ENCODE measurements around the gene AGPAT1. TPM values are rescaled to one million over a fixed set of nuclear protein-coding genes. Genes with fewer than 3 reads are reported as not detected.

The AGPAT1 gene
- total RNA-seq, 1 experiment from 2014 or later, result 108 TPM

GRCh38 chr6:32120573-32121059 lies 55.3 kb downstream of the AGPAT1 start:
- no peak overlapping the region for H3K4me3 ChIP-seq (ENCODE audit: low read depth, low read length, poor library complexity, severe bottlenecking)
- ChIA-PET POLR2A (ENCODE audit: low non-redundant PET) (no interaction called here), CTCF (no interaction called here)
- H3K27me3 ChIP-seq (replicated peaks; ENCODE audit: insufficient read depth, low read depth, low read length, poor library complexity), result no peaks in the 10 kb centered on the region
- DNase-seq (ENCODE audit: low spot score), result no peak
- peaks cover 39% of the 10 kb centered on the region for H3K36me3 ChIP-seq (ENCODE audit: insufficient read depth, low read length, poor library complexity, severe bottlenecking)
- BruUV-seq (replicated peaks), result no TSS peak
- intact Hi-C loops (cut with micrococcal nuclease; ENCODE audit: unreplicated experiment), result no loop called here
- TF ChIP-seq EZH2 (IDR thresholded peaks at IDR 0.05; ENCODE audit: borderline replicate concordance, low read depth, low read length, poor library complexity, severe bottlenecking) (no peak), CTCF (conservative IDR thresholded peaks at IDR 0.05; ENCODE audit: low read depth, low read length) (no peak)
- no peaks in the 10 kb centered on the region for H3K9me3 ChIP-seq (ENCODE audit: low read depth, low read length, poor library complexity, severe bottlenecking)
- no peaks in the 10 kb centered on the region for H3K4me1 ChIP-seq (ENCODE audit: insufficient read depth, low read length, poor library complexity, severe bottlenecking)
- no peak overlapping the region for H3K27ac ChIP-seq (ENCODE audit: low read depth, low read length, poor library complexity, severe bottlenecking)

- Histone ChIP-seq H3K27ac (ENCODE audit: low read depth, low read length, poor library complexity, severe bottlenecking) (peak overlapping the region; percentile 25), H3K9me3 (ENCODE audit: low read depth, low read length, poor library complexity, severe bottlenecking) (no peaks in the 10 kb centered on the region), H3K27me3 (replicated peaks; ENCODE audit: insufficient read depth, low read depth, low read length, poor library complexity) (no peaks in the 10 kb centered on the region), H3K4me1 (ENCODE audit: insufficient read depth, low read length, poor library complexity, severe bottlenecking) (no peaks in the 10 kb centered on the region), H3K36me3 (ENCODE audit: insufficient read depth, low read length, poor library complexity, severe bottlenecking) (peaks cover 38% of the 10 kb centered on the region), H3K4me3 (ENCODE audit: low read depth, low read length, poor library complexity, severe bottlenecking) (no peak overlapping the region)
- DNase-seq (ENCODE audit: low spot score), result peak; percentile 84
- TF ChIP-seq EZH2 (IDR thresholded peaks at IDR 0.05; ENCODE audit: borderline replicate concordance, low read depth, low read length, poor library complexity, severe bottlenecking), result no peak
- peak; percentile 93 for TF ChIP-seq CTCF (conservative IDR thresholded peaks at IDR 0.05; ENCODE audit: low read depth, low read length)
- intact Hi-C loops (cut with micrococcal nuclease; ENCODE audit: unreplicated experiment), result loop anchor here (1.0 to 5.0 kb wide), 2 partner anchors 76 to 123 kb away; no protein-coding TSS in a partner anchor
- ChIA-PET POLR2A (ENCODE audit: low non-redundant PET) (no interaction called here), CTCF (interaction anchor here (0.6 to 1.2 kb wide), 5 partner anchors 11 to 276 kb away, joined by 3 to 7 read pairs (median 3); partner anchors contain the start of gene TNXB)
- BruUV-seq (replicated peaks), result no TSS peak
These were observed 56.9 kb downstream of the AGPAT1 start for GRCh38 chr6:32118782-32119628.

Small RNA genes within 50 kb of the gene (microRNA-seq; reads per million reads assigned to microRNA genes)
- 10.0 reads per million, percentile 30 among the genes with 10 or more reads in this experiment for gene MIR6721
- not detected for gene MIR6833

Other genes starting within 250 kb of the AGPAT1 start
- gene C2, start 248.4 kb downstream of the AGPAT1 start, total RNA-seq (2021), result 0.56 and 1.2 TPM in 2 replicates
- 0.32 TPM in 1 of 2 replicates, not detected in the other for gene CFB, start 230.0 kb downstream of the AGPAT1 start, total RNA-seq (2021)
- gene NELFE, start 217.1 kb downstream of the AGPAT1 start, total RNA-seq (2021), result 94.3 and 96.8 TPM in 2 replicates
- 64.2 and 71.3 TPM in 2 replicates for gene SKIC2, start 216.9 kb downstream of the AGPAT1 start, total RNA-seq (2021)
- 35.6 and 37.2 TPM in 2 replicates for gene DXO, start 203.9 kb downstream of the AGPAT1 start, total RNA-seq (2021)
- 4.6 TPM in 2 replicates for gene C4A, start 194.0 kb downstream of the AGPAT1 start, total RNA-seq (2021)
- 2.2 and 2.3 TPM in 2 replicates for gene C4B, start 161.3 kb downstream of the AGPAT1 start, total RNA-seq (2021)
- 0.15 TPM in 1 of 2 replicates, not detected in the other for gene CYP21A2, start 137.7 kb downstream of the AGPAT1 start, total RNA-seq (2021)
- gene TNXB, start 66.7 kb downstream of the AGPAT1 start, total RNA-seq (2021), result 11.5 and 13.6 TPM in 2 replicates
- 70.2 and 74.7 TPM in 2 replicates for gene ATF6B, start 47.8 kb downstream of the AGPAT1 start, total RNA-seq (2021)
- 13.5 and 14.1 TPM in 2 replicates for gene FKBPL, start 45.8 kb downstream of the AGPAT1 start, total RNA-seq (2021)
- 4.5 and 4.7 TPM in 2 replicates for gene PRRT1, start 24.1 kb downstream of the AGPAT1 start, total RNA-seq (2021)
- gene PPT2, start 21.9 kb downstream of the AGPAT1 start, total RNA-seq (2021), result 58.6 and 70.9 TPM in 2 replicates
- 31.3 and 32.4 TPM in 2 replicates for gene EGFL8, start 11.5 kb downstream of the AGPAT1 start, total RNA-seq (2021)
- 62.9 and 67.0 TPM in 2 replicates for gene RNF5, start 2.3 kb upstream of the AGPAT1 start, total RNA-seq (2021)
- 13.3 and 18.8 TPM in 2 replicates for gene AGER, start 8.2 kb upstream of the AGPAT1 start, total RNA-seq (2021)
- 84.0 and 97.2 TPM in 2 replicates for gene PBX2, start 14.1 kb upstream of the AGPAT1 start, total RNA-seq (2021)
- gene GPSM3, start 16.6 kb upstream of the AGPAT1 start, total RNA-seq (2021), result 4.8 and 6.0 TPM in 2 replicates
- gene NOTCH4, start 48.0 kb upstream of the AGPAT1 start, total RNA-seq (2021), result 2.4 and 2.8 TPM in 2 replicates
- not detected in 2 replicates for gene TSBP1, start 195.8 kb upstream of the AGPAT1 start, total RNA-seq (2021)
- not detected in 2 replicates for gene BTNL2, start 231.1 kb upstream of the AGPAT1 start, total RNA-seq (2021)